ENCODE measurements around the gene TCTA.

GRCh38 chr3:49422379-49423248, 10.4 kb downstream of the TCTA start, which contains the start of gene AMT:
- TF ChIP-seq, protein P1, sequence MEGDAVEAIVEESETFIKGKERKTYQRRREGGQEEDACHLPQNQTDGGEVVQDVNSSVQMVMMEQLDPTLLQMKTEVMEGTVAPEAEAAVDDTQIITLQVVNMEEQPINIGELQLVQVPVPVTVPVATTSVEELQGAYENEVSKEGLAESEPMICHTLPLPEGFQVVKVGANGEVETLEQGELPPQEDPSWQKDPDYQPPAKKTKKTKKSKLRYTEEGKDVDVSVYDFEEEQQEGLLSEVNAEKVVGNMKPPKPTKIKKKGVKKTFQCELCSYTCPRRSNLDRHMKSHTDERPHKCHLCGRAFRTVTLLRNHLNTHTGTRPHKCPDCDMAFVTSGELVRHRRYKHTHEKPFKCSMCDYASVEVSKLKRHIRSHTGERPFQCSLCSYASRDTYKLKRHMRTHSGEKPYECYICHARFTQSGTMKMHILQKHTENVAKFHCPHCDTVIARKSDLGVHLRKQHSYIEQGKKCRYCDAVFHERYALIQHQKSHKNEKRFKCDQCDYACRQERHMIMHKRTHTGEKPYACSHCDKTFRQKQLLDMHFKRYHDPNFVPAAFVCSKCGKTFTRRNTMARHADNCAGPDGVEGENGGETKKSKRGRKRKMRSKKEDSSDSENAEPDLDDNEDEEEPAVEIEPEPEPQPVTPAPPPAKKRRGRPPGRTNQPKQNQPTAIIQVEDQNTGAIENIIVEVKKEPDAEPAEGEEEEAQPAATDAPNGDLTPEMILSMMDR (IDR thresholded peaks at IDR 0.05), result no peak
- TF ChIP-seq POLR2A (IDR thresholded peaks at IDR 0.05), result no peak

All from tibial nerve (tissue), 3 donors.